ENCODE results near the gene KCNK4.

DNA sequence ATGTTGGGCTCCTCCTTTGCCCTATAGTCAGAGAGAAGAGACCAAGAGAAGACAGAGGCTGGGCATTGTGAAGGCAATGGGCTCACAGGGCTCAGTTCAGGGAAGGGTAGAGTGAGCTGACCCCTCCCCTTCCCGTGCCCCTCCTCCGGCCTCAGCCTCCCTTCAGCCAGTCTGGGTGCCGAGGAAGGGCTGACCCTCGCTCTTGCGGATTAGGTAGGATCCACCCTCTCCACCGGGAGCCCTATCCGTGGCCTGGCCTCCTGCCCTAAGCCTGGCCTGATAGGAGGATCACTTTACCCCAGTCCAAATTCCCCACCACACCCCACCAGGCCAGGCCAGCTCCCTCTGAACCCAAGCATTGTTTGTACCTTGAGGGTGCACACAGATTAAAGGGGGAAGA, 42.5 kb upstream of the KCNK4 start:
- TF ChIP-seq CTCF (IDR thresholded peaks at IDR 0.05; ENCODE audit: insufficient read depth, low read length) (no peak), POLR2AphosphoS5 (IDR thresholded peaks at IDR 0.05; ENCODE audit: low read depth) (no peak), GABPA (IDR thresholded peaks at IDR 0.05; ENCODE audit: low read depth) (no peak), REST (IDR thresholded peaks at IDR 0.05; ENCODE audit: insufficient replicate concordance, low read depth) (no peak)

Data from HL-60 (cell line).